ENCODE measurements around the gene CDKAL1. TPM values are rescaled to one million over a fixed set of nuclear protein-coding genes. Genes with fewer than 3 reads are reported as not detected.

CDKAL1 gene
- polyA plus RNA-seq, 1 donor from 2014 or later: 29.2 TPM

DNA sequence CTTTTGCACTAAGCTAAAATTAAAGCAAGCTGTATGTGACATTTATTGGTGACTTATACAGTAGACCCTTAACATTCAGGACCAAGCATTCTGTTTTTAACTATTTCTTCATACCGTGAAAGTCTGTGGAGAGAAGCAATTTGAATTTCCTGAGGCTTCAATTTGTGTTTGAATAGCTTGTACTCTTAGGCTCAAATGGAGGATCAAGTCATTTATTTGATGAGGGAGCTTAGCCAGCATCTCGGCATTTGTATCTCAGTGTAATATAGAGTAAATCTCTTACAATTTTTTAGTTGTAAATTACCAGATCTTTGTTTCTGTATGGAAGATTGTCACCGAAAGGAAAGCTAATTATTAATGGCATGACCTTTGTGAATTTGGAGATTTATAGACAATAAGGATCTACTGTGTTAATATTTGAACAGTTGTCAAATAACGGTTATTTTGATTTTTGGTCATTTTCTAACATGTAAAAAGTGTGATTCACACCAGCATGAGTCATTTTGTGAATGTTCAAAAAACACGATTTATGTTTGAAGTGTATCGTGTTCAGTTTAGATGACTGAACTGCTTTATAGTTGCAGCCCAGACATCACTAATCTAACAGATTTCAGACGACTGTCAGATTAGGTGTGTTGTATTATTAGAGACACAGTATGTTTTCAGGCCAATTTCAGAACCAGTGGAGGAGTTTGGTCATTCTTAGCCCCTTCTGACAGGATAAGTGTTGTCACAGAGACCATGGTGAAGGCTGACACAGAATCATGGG is 332.9 kb downstream of the CDKAL1 start:
- Mint-ChIP-seq H3K4me3 (no peak overlapping the region), H3K4me1 (peaks cover 0 to 4% (median 0%) of the 10 kb centered on the region in 3 donors), H3K27me3 (no peaks in the 10 kb centered on the region), H3K27ac (no peak overlapping the region), H3K36me3 (peaks cover 5% of the 10 kb centered on the region), H3K9me3 (no peaks in the 10 kb centered on the region)

DNA sequence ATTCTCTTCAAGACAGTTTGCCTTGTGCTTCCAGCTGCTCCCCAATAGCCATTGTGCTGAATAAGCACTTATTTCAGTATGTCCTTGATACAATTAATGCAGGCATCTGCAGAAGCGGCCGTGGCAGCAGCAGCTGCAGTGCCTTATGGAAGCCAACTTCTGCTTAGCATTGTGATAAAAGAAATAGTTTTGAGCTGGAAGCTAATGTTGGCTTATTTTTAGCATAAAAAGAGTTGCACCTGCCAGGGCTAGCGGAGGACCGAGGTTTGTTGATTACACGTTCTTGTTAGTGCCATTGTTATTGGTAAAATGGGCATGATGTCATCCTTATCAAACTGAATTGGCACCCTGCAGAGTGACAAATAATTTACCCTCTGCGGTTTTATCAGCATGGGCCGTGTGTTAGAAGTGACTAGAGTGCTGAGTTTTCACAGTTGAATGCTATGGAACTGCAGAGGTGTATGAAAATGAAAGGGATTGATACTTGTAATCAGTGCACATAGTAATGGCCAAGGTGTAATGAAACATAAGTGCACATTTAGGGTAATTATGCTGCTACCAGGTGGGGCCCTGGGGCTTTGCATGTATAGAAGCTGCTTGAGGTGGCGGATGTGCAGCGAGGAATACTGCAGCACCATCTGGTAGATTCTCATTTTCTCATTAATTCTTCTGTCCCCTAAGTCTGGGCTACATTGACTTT is 334.3 kb downstream of the CDKAL1 start:
- Mint-ChIP-seq H3K9me3 (no peaks in the 10 kb centered on the region), H3K27me3 (no peaks in the 10 kb centered on the region), H3K36me3 (peaks cover 8% of the 10 kb centered on the region), H3K27ac (no peak overlapping the region), H3K4me3 (no peak overlapping the region), H3K4me1 (no peaks in the 10 kb centered on the region)

DNA sequence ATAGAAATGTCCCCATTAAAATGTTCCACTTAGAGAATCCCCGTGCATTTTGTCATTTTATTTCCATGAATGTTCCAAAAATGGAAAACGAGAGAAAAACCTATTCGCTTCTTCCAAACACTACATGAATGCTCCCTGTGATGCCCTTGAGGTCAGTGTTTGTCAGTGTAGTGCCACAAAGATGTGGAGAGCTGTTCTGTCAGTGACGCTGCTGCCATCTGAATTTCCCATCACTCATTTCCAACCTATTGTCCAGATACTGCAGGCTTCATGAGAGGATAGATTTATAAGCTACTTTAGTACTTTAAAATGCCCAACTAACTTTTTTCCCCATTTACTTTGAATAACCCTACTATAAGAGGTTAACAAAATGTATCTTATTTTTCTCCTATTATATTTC is 335.8 kb downstream of the CDKAL1 start:
- Mint-ChIP-seq H3K9me3 (no peaks in the 10 kb centered on the region), H3K4me3 (no peak overlapping the region), H3K36me3 (peaks cover 8% of the 10 kb centered on the region), H3K4me1 (no peaks in the 10 kb centered on the region), H3K27me3 (no peaks in the 10 kb centered on the region), H3K27ac (no peak overlapping the region)

DNA sequence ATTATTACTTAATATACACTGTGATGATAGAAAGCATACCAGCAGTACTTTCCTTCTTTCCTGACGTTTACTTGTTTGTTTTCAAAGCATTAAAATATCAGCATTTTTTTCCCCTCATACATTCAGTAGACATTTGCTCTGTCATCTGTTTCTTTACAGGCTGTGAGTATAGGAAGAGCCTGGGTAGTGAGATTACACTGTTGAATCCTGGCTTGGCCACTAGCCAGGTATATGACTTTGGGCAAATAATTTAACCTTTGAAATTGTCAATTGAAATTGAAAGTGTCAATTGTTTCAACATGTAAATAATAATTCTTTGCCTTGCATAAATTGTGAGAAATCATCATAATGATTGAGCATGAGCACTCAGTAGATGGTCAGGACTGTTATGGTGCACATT is 336.2 kb downstream of the CDKAL1 start:
- Mint-ChIP-seq H3K27ac (no peak overlapping the region), H3K9me3 (no peaks in the 10 kb centered on the region), H3K36me3 (peaks cover 8% of the 10 kb centered on the region), H3K27me3 (no peaks in the 10 kb centered on the region), H3K4me3 (no peak overlapping the region), H3K4me1 (no peaks in the 10 kb centered on the region)

DNA sequence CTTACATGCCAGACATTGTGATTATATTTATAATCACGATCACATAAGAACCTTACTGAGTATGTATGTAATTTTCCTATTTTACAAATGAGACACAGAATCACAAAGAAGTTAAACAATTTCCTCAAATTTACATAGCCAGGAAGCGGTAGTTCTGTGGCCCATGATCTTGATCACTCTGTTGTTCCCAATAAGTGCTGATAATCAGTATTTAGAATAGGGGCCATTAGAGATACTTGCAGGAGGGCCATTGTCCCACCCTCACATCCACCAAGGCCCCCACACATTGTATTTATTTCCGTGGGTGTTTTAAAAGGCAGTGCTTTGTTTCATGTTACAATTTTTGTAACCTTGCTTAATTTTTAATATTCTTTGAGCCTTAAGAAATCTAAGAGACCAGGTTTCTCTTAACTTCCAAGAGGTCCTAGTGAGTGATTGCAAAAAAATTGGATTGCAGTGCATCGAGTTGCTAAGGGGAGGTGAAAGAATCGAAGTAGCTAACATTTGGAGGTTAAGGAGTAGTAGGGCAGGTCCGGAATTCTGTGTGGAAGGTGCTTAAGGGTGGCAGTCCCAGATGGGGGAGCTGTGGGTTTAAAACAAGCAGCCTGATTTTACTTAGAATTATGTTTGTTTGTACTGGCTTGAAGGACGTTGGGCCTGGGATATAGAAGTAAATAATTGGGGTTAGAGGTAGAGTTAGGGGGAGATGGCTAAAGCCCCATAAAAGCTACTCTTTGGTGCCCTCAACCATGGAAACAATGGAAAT is 339.4 kb downstream of the CDKAL1 start:
- Mint-ChIP-seq H3K9me3 (no peaks in the 10 kb centered on the region), H3K4me3 (no peak overlapping the region), H3K4me1 (peaks cover 0 to 2% (median 0%) of the 10 kb centered on the region in 3 donors), H3K36me3 (peaks cover 5% of the 10 kb centered on the region), H3K27ac (no peak overlapping the region), H3K27me3 (no peaks in the 10 kb centered on the region)

DNA sequence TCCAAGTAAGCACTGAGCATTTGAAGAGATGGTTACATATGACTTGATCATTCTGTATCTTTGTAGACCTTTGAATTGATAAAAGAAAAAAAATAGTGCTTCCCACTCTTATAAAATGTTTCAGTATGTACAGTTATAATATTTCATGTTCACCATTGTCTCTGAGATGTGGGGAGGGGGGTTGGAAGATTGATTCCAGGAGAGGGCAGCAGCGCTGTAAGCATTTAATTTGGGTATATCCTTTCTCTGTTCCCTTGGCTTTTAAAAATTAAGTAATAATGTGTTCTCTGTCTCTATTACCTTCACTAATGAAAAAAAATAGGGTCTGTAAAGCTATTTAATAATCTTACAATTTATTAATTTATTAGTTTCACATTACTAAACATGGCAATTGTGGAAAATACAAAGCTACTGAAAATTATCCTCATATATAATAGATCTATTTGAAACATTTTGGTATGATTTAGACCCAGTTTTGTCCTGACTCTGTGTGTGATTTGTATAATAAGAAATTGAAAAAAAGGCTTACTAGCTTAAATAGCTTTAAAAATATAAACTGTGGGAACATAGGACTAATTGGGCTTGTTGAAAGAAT is 341.2 kb downstream of the CDKAL1 start:
- H3K9me3 Mint-ChIP-seq: no peaks in the 10 kb centered on the region
- H3K36me3 Mint-ChIP-seq: peaks cover 5% of the 10 kb centered on the region
- H3K4me1 Mint-ChIP-seq: peaks cover 0 to 2% (median 0%) of the 10 kb centered on the region in 3 donors
- H3K27me3 Mint-ChIP-seq: no peaks in the 10 kb centered on the region
- no peak overlapping the region for H3K4me3 Mint-ChIP-seq
- no peak overlapping the region for H3K27ac Mint-ChIP-seq

DNA sequence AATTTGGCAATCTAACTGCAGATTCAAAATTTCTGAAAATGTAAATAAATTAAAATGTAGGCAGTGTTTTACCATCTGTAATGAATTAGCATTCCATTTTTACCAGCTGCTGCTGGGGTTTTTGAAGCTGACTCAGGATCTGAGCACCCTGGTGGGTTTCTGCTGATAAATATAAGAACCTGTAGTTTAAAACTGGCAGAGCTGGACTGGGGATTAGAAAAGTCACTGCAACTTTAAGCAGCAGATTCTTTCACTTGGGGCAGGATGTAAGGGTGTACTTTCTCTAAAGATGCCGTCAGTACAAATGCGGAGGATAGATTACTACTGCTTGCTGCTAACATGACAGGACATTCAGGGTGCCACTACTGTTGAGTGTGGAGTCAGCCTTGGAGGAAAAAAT is 341.8 kb downstream of the CDKAL1 start:
- Mint-ChIP-seq H3K27ac (no peak overlapping the region), H3K4me3 (no peak overlapping the region), H3K36me3 (peaks cover 5% of the 10 kb centered on the region), H3K9me3 (no peaks in the 10 kb centered on the region), H3K4me1 (peaks cover 0 to 2% (median 0%) of the 10 kb centered on the region in 3 donors), H3K27me3 (no peaks in the 10 kb centered on the region)

DNA sequence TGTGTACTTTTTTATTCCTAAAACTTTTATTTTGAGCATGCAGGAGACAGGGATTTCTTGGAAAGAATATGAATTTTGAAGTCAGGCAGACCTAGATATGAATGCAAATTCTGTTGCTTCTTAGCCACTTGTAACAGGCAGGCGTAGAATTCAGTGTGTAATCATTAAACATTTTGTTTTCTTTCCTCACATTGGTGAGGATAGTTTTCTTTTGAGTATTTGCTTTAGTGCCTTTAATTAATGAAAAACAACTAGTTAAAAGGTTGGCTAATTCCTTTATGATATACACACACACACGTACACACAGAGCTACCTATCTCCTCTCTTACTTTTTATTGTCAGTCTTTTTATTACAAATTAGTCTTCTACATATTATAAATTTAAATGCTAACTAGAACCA is 342.3 kb downstream of the CDKAL1 start:
- Mint-ChIP-seq H3K4me3 (no peak overlapping the region), H3K36me3 (peaks cover 3% of the 10 kb centered on the region), H3K9me3 (no peaks in the 10 kb centered on the region), H3K4me1 (peaks cover 0 to 2% (median 0%) of the 10 kb centered on the region in 3 donors), H3K27ac (no peak overlapping the region), H3K27me3 (no peaks in the 10 kb centered on the region)

DNA sequence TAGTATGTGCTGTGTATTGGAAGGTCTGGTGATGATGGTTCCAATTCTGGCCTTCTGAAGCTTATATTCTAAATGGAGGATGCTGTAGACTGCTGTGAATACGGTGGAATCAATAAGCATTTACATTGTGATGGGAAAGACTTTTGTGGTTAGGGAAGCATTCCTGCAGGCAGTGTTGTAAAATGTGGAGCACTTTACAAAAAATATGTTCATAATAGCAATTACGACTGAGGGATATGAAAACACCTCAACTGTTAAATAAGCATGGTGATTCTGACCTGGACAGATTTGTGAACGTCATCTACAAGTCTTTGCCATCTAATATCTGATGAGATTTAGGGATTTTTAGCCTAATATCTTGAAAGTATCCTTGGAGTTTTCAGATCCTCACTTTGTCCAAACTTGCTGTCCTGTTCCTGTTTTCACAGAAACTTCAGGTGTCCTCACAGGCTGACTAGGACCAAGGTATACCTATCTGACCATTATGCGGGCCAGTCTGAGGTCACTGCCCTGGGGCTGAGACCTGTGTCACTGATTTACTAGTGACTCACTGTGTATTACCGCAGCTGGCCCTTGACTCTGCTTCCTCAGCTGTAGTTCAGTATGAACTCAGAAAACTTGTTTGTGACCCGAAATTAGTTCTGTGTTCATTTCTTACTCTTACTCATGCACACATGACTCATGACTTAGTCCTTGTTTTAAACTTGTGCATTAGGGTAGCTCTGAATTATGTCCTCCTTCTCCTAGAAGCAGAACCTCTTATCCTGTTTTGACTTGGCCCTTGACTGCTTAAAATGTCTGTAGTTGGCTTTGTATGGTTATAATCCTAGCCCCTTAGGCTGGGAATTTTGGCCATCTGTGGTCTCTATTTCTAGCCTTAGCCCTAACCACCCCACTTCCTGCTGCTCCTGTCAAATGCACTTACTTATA is 343.0 kb downstream of the CDKAL1 start:
- no peak overlapping the region for H3K27ac Mint-ChIP-seq
- H3K4me3 Mint-ChIP-seq: no peak overlapping the region
- peaks cover 7% of the 10 kb centered on the region for H3K36me3 Mint-ChIP-seq
- peaks cover 1 to 6% (median 2%) of the 10 kb centered on the region in 3 donors for H3K9me3 Mint-ChIP-seq
- H3K27me3 Mint-ChIP-seq: no peaks in the 10 kb centered on the region
- H3K4me1 Mint-ChIP-seq: peaks cover 0 to 2% (median 0%) of the 10 kb centered on the region in 3 donors

DNA sequence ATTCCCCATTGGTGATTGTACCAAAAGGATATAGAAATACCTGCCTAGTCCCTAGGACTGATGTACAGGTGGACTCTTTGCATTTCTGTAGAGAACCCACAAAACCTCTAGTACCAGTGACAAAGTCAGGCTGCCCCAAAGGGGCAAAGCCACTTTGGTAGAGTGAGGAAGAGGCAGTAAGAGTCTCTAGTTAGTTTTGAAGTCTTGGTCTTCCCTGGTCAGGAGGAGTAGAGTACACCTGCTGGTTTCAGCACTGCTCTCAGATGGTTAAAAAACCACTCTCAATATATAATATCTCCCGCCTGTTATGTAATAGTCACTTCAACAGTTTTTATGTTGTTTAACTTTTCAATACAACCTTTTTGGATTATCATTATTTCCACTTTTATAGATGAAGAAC is 344.9 kb downstream of the CDKAL1 start:
- Mint-ChIP-seq H3K36me3 (peaks cover 5% of the 10 kb centered on the region), H3K27me3 (no peaks in the 10 kb centered on the region), H3K9me3 (peaks cover 4 to 17% (median 6%) of the 10 kb centered on the region in 3 donors), H3K4me3 (no peak overlapping the region), H3K27ac (no peak overlapping the region), H3K4me1 (peaks cover 0 to 2% (median 0%) of the 10 kb centered on the region in 3 donors)

DNA sequence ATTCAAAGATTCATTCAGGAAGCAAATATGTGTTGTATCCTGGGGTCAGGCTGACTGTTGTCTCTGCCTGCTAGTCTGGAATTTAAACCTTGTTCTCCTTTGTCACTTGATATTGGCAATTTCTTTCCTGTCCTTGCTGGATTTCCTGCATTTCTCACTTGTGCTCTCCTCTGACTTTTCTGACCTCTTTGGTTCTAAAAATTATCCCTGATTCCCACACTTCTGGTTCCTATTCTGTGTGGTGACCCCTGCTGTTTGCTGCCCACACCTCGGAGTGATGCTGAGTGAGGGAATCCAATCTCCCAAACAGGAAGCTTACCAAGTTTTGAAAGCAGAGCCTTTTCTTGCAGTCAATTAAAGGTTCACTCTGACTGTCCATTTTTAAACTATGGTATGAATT is 345.3 kb downstream of the CDKAL1 start:
- Mint-ChIP-seq H3K4me1 (peaks cover 0 to 2% (median 0%) of the 10 kb centered on the region in 3 donors), H3K27ac (no peak overlapping the region)

DNA sequence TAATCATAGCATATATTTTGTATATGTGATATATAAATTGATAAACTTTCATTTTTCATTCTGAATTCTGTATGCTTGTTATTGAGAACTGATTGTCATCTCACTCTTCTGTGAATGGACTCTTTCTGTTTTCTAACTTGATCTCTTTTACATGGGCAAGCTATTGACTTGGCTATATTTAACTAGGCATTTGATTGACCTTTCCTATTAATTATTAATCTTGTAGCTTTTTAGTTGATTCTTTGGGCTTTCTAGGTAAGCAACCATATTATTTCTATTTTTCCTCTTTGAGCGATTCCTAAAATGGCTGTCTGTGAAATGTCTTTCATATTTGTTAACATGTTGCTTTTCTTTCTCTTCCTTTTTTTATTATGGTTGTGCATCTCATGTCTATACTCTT is 347.1 kb downstream of the CDKAL1 start:
- Mint-ChIP-seq H3K36me3 (peaks cover 11% of the 10 kb centered on the region), H3K27ac (no peak overlapping the region), H3K4me3 (no peak overlapping the region), H3K4me1 (peaks cover 0 to 2% (median 0%) of the 10 kb centered on the region in 3 donors), H3K9me3 (peaks cover 9 to 35% (median 9%) of the 10 kb centered on the region in 3 donors), H3K27me3 (no peaks in the 10 kb centered on the region)

More for the DNA sequence above, 345.3 kb downstream of the CDKAL1 start:
- Mint-ChIP-seq H3K9me3 (peaks cover 6 to 21% (median 9%) of the 10 kb centered on the region in 3 donors), H3K36me3 (peaks cover 9% of the 10 kb centered on the region), H3K27me3 (no peaks in the 10 kb centered on the region), H3K4me3 (no peak overlapping the region)

DNA sequence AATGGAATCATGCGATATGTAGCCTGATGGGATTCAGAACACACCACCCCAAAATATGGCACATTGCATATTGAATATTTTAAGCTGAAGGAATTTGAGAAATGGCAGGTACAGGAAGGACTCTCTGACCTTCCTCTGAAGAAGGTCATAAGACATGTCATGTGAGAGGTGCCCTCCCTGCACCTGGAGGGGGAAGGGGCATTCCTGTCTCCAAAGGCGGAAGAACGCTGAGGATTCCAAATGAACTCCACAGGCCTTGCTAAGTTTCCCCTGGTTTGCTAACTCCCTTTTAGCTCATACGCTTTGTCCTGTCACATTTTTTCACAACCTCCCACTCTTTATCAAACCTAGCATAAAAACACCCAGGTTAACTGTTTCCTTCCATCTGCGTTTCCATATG is 347.8 kb downstream of the CDKAL1 start:
- Mint-ChIP-seq H3K36me3 (peaks cover 11% of the 10 kb centered on the region), H3K9me3 (peaks cover 11 to 38% (median 13%) of the 10 kb centered on the region in 3 donors), H3K27ac (no peak overlapping the region), H3K27me3 (no peaks in the 10 kb centered on the region), H3K4me1 (peaks cover 0 to 2% (median 0%) of the 10 kb centered on the region in 3 donors), H3K4me3 (no peak overlapping the region)

DNA sequence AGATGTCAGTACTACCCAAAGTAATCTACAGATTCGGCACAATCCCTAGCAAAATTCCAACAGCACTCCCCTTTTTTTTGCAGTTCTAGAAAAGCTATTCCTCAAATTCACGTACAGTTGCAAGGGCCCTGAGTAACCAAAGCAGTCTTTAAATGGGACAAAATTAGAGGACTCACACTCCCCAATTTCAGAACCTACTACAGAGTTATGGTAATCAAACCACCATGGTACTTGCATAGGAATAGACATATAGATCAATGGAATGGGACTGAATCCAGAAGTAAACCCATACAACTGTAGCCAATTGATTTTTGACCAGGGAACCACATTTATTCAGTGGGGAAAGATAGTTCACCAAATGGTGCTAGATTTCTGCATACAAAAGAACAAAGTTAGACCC is 350.8 kb downstream of the CDKAL1 start:
- Mint-ChIP-seq H3K27ac (no peak overlapping the region), H3K36me3 (peaks cover 15% of the 10 kb centered on the region), H3K9me3 (peaks cover 13 to 44% (median 17%) of the 10 kb centered on the region in 3 donors), H3K27me3 (no peaks in the 10 kb centered on the region), H3K4me3 (no peak overlapping the region), H3K4me1 (no peaks in the 10 kb centered on the region)
